GM20431 (cell line): ENCODE data around the gene PTPRD.

Source experiments
- in situ Hi-C: fragments of 300-500 bp; cut with MseI, MboI; formaldehyde crosslinking; loops from one replicate; pipeline ENCODE4 v1.15.0; 2020; ENCODE audit warnings: low sequenced_read_pairs; ENCODE audit not compliant: unreplicated experiment

Gene PTPRD

GRCh38 chr9:8734760-8735159 lies 1878.0 kb downstream of the PTPRD start:
- in situ Hi-C loops, result no loop called here

GRCh38 chr9:8733131-8733954 lies 1879.5 kb downstream of the PTPRD start:
- in situ Hi-C loops, result no loop called here

DNA sequence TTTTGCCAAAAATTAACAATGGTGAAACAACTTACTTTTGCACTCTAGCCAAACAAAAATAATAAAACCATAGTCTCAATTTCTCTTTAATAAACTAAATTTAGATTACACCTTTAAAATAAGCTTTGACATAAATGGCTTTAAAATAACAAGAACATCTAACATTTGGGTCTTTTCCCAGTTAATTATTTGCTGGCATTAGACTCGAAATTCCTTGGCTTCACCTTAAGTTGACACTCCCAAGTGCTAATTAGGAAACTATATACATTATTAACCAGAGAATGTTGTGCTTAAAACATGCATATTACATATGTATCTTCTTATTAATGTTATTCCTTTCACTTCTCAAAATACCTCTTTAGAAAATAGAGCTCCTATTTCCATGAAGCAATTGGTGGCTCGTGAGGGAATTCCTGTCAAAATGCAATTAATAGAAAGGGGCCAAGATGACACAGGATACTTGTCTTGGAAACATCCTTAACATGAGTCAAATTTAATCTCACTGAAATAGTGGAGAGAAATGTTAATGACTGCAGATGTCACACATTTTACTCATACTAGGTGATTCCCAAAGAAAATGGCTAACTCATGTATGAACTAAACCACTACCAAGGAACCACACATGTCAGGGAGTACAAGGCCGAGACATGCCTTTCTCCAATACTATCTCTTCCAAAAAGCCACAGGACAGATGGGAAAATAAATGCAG lies 1880.3 kb downstream of the PTPRD start:
- in situ Hi-C loops, result no loop called here

DNA sequence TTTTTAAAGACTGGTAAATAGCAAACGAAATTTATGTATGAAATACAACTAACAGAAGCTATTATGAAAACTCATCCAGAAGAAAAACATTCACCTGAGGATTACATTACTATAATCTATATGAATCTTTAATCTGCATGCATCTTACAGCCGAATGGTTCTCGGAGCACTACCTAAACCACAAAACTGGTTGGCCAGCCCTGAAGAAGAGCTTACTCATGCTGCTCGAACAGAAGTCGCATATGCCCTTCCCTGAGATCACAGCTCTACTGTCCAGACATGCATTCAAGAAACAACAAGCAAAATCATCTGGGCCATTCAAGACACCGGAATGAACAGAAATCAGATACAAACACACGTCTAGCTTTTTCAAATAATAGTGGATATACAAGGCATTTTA lies 1882.2 kb downstream of the PTPRD start:
- in situ Hi-C loops, result no loop called here

GRCh38 chr9:8728910-8729309 lies 1883.9 kb downstream of the PTPRD start:
- in situ Hi-C loops, result no loop called here

DNA sequence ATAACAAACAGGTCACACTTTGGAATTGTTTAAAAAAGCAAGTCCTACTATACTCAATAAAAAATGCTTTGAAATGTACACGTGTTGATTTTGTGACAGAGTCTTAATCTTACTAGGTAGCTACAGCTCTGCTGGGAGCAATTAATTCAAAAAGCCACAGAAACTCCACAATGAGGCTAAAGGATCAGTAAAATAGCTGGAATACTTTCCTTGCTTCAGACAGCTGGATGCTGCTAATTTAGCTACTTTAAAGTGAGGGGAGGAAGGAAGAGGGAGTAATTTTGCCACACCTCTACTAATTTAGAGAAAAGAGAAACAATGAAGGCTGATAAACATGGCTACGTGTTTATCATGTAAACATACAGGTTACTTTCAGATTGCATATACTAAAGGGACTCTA lies 1885.6 kb downstream of the PTPRD start:
- in situ Hi-C loops, result no loop called here

GRCh38 chr9:8726692-8727091 lies 1886.1 kb downstream of the PTPRD start:
- in situ Hi-C loops, result no loop called here

DNA sequence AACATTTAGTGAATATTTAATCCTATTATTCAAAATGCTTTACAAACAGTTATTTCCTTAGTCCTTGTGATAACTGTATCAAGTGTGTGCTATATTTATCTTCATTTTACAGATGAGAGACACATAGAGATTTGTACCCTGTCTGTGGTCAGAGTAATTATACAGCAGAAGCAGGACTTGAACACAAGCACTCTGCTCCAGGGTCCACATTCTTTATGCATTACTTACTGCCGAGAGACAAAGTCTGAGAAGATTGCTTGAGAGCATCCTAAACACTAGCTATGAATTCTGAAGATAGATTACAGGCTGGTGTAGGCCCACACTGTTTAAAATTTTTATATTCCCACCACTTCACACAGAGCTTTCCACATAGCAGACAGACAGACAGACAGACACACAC lies 1887.2 kb downstream of the PTPRD start:
- in situ Hi-C loops, result no loop called here

GRCh38 chr9:8724284-8725018 lies 1888.4 kb downstream of the PTPRD start:
- in situ Hi-C loops, result no loop called here

- in situ Hi-C loops, result no loop called here
Observed at GRCh38 chr9:8723195-8723594, 1889.6 kb downstream of the PTPRD start.

DNA sequence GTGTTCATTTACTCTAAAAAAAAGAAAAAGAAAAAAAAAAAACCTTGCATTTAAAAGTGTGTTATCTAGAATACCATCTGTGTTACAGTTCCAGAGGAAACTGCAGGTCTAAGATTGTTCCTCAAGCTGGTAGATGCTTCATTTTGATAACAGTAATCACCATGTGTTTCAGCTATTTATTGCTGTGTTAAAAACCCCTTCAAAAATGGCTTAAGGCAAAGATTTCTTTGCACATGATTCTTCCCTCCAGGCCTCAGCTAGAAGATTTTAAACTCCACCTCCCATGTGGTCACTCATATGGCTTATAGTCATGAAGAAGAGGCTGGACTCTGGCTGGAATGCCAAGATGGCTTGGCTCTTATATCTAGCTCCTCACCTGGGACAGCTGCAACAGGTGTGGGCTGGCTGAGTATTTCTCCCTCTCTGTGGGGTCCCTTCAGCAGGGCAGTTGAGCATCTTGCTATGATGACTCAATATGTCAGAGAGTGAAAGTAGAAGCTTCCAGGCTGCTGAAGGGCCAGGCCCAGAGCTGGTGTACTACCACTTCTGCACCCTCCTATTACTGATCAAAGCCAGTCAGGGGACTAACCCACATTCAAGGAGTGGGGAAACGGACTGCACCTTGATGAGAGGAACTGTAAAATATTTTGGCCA lies 1892.8 kb downstream of the PTPRD start:
- in situ Hi-C loops, result no loop called here

- in situ Hi-C loops, result no loop called here
Observed at GRCh38 chr9:8718121-8718725, 1894.6 kb downstream of the PTPRD start.

GRCh38 chr9:8717146-8717545 lies 1895.7 kb downstream of the PTPRD start:
- in situ Hi-C loops, result no loop called here

GRCh38 chr9:8715788-8716187 lies 1897.0 kb downstream of the PTPRD start:
- in situ Hi-C loops, result no loop called here

DNA sequence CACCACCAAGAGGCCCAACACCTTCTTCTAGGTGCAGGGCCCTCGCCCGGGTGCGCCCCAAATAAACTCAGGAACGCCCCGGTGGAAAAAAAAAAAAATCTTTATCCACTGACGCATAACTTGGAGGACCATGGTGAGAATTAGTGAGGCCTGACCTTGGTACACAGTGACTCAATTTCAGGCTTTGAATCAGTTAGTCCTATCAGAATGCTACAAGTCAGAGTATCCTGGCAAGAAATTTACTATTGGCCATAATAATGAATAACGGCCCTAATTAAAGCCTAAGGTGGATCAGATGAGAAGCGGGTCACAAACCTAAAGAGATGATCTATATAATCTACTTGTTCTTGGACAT lies 1899.0 kb downstream of the PTPRD start:
- in situ Hi-C loops, result no loop called here

DNA sequence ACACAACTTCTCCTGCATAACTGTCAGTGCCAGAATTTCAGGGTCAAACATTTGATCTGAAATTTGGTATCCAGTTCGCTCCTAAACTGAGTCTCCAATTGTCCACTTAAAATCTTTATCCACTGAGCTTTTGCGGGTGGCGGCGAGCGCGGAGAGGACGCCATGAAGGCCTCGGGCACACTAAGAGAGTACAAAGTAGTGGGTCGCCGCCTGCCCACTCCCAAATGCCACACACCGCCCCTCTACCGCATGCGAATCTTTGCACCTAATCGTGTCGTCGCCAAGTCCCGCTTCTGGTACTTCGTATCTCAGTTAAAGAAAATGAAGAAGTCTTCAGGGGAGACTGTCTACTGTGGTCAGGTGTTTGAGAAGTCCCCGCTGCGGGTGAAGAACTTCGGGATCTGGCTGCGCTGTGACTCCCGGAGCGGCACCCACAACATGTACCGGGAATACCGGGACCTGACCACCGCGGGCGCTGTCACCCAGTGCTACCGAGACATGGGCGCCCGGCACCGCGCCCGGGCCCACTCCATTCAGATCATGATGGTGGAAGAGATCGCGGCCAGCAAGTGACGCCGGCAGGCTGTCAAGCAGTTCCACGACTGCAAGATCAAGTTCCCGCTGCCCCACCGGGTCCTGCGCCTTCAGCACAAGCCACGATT lies 1899.5 kb downstream of the PTPRD start:
- in situ Hi-C loops, result no loop called here

GRCh38 chr9:8709731-8710130 lies 1903.1 kb downstream of the PTPRD start:
- in situ Hi-C loops, result no loop called here

DNA sequence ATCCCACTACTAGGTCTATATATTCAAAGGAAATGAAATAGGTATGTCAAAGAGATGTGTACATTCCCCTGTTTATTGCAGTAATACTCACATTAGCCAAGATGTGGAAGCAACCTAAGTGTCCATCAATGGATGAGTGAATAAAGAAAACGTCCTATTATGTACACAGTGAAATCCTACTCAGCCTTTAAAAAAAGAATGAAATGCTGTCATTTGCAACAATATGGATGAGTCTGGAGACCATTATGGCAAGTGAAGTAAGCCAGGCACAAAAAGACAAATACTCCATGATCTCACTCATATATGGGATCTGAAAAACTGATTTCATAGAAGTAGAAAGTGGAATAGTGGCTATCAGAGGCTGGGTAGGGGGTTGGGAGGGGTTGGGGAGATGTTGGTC lies 1904.1 kb downstream of the PTPRD start:
- in situ Hi-C loops, result no loop called here

DNA sequence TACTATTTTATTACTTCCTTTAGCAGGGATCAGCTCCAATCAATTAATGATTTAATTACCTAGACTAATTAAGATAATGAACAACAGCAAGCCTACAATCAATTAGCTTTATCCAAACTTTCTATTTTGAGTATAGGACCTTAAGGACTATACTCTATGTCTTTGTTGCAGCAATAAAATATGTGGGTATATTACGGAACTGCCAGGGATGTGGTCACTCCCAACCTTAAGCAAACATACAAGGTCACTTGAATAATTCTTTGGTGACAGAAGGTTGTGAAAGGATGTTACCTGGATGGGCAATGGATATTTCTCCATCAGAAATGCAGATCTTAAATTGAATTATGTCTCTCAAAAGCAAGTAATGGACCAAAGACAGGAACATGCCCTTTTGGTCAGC lies 1905.8 kb downstream of the PTPRD start:
- in situ Hi-C loops, result no loop called here

DNA sequence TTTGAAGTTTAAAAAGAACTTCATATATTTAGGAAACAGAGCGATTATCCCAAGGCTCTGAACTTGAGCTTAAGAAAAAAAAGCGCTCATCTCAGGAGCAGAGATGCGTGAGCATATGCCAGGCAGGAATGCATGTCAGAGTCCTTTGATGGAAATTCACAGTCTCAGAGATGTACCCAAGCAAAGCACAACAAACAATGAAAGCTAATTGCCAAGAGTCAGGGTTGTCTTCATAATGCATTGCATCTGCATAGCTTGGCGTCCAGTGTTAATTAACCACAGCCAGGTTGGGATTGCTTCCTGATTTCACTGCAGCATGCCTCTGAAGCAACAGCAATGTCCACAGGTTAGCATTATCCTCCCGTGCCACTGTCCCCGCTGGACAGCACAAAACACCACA lies 1906.3 kb downstream of the PTPRD start:
- in situ Hi-C loops, result no loop called here
